Activated CD8-positive, alpha-beta memory T cell treated with anti-CD3 and anti-CD28 coated beads, Interleukin-2, amount 50 U/mL, for 1 hour (primary cell): ENCODE measurements around the gene FGF9.

Source experiments
- DNase-seq: peaks from one replicate; pipeline ENCODE4 v3.0.0-alpha.2; 2020; ENCODE audit errors: extremely low read depth

The FGF9 gene

GRCh38 chr13:21670883-21671619 lies at the start of gene FGF9:
FGF9 (plus strand) TSS chr13:21671073; CDS start chr13:21671913, 840 bp downstream.
- DNase-seq, result no peak

DNA sequence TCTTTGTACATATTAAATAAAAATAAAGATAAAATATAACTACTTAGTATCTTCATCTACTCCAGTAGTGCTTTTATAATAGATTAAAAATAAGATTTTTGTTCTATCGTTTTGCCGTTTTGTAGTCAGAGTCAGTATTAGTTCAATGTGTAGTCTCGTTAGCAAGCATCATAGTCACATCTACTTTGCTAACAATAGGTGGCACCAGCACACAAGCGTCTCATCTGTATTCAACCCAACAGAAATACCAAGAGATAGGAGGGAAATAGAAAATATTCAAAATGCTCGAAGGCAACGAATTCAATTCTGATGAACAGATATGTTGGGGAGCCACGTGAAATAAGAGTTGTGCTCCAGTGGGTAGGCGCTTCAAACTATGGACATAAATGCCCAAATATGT lies 45.5 kb upstream of the FGF9 start:
- no peak for DNase-seq

GRCh38 chr13:21632196-21632595 lies 38.7 kb upstream of the FGF9 start:
- DNase-seq, result no peak

DNA sequence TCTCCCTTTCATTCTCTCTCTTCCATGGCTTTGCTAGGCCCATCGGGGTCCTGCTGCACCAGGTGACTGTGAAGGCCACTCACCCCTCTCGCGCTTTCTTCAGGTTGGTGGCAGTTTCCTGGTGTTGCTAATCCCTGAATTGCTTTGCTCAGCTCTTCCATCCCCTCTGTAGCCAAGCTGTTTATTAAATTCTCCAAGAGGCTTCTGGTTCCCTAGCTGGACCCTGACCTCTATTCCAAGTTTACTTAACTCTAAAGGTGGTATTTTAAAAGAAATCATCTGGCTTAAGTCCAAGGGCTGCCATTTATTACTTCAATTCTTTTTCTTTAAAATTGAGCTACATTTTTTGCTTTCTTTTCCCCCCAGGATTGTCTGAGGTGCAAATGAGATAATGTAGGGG lies 34.2 kb upstream of the FGF9 start:
- no peak for DNase-seq

DNA sequence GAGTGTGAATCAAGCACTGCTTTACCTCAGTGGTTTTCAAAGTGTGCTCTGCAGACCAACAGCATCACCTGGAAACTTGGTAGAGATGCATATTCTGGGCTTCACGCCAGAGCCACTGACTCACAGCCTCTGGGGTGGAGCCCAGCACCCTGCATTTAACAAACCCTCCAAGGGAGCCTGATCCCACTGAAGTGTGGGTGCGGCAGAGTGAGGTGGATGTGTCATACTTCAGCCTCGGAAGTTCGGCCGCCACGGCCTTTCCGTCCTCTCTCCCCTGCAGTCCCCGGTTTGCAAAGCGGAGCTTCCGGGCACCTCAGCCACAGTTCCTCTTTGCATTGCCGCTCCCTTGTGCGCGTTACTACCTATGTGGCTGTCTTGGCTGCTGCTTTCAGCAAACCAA lies 33.6 kb upstream of the FGF9 start:
- no peak for DNase-seq

- no peak for DNase-seq
Measured at GRCh38 chr13:21638319-21639282, 32.3 kb upstream of the FGF9 start.

- DNase-seq, result no peak
Measured at GRCh38 chr13:21639561-21639960, 31.3 kb upstream of the FGF9 start.

- DNase-seq, result no peak
Measured at GRCh38 chr13:21641629-21642028, 29.2 kb upstream of the FGF9 start.

- no peak for DNase-seq
Measured at GRCh38 chr13:21657538-21657937, 13.3 kb upstream of the FGF9 start.

DNA sequence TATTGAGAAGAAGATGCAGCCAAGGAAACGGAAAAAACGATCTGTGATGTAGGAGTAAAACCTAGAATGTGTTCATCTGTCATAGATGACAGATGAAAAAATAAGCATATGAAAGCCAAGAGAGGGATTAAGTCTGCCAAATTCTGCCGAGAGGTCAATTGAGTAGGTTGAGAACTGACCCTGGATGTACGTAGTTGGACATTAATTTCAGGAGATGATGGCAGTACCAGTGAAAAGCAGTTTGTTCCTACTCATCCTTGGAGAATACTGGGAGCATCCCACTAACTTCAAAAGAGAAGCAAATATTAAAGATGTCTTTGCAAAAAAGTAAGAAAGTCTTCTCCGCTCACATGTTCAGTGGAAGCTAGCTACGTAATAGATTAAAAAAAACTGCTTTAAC lies 11.8 kb upstream of the FGF9 start:
- no peak for DNase-seq

DNA sequence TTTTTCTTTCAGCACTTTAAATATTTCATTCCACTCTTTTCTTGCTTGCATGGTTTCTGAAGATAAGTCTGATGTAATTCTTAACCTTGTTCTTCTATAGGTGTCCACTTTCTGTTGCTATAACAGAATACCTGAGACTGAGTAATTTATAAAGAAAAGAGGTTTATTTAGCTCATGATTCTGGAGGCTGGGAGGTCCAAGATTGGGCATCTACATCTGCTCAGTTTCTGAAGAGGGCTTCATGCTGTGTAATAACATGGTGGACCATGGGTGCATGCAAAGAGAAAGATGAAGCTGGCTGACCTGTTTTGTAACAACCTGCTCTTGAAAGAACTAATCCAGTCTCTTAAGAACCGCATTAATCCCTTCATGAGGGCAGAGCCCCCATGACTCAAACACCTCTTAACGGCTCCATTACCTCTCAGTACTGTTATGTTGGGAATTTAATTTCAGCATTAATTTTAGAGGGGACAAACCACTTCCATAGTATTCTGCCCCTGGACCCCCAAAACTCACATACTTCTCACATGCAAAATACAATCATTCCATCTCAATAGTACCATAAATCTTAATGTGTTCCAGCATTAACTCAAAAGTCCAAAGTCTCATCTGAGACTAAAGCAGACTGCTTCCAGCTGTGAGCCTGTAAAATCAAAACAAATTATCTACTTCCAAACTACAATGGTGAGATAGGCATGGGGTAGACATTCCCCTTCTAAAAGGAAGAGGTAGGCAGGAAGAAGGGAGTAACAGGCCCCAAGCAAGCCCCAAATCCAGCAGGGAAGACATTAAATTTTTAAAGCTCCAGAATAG lies 9.6 kb upstream of the FGF9 start:
- DNase-seq, result no peak

GRCh38 chr13:21663197-21663596 lies 7.7 kb upstream of the FGF9 start:
- DNase-seq, result no peak

GRCh38 chr13:21668732-21669275 lies 2.1 kb upstream of the FGF9 start:
- no peak for DNase-seq

GRCh38 chr13:21670006-21670882 lies 629 bp upstream of the FGF9 start:
- DNase-seq, result no peak

DNA sequence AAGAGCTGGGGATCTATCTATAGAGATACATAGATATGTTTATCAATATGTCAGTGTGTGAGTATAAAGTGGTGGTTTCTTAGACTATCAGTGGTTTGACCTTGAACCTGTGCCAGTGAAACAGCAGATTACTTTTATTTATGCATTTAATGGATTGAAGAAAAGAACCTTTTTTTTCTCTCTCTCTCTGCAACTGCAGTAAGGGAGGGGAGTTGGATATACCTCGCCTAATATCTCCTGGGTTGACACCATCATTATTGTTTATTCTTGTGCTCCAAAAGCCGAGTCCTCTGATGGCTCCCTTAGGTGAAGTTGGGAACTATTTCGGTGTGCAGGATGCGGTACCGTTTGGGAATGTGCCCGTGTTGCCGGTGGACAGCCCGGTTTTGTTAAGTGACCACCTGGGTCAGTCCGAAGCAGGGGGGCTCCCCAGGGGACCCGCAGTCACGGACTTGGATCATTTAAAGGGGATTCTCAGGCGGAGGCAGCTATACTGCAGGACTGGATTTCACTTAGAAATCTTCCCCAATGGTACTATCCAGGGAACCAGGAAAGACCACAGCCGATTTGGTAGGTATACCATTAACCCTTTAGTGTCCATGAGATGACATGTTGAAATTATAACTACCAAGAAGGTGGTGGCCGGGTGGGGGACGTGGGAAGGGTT lies 880 bp downstream of the FGF9 start:
- no peak for DNase-seq

DNA sequence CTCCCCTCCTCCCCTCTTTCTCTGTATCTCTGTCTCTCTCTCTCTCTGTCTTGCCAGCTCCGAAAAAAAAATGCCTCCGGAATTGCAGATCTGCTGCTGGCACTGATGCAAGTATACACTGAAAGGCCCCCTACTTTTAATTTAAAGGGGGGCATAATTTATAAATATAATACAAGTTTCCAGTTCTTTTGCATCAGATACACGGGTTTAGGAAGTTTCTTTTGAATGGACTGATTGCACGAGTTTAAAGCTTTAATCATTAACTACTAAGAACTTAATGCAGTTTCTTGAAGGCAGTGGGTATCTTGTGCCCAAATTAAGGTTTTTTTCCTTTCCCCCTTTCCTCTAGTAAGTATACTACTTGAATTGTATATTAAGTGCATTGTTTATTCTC lies 1.4 kb downstream of the FGF9 start:
- DNase-seq, result no peak

DNA sequence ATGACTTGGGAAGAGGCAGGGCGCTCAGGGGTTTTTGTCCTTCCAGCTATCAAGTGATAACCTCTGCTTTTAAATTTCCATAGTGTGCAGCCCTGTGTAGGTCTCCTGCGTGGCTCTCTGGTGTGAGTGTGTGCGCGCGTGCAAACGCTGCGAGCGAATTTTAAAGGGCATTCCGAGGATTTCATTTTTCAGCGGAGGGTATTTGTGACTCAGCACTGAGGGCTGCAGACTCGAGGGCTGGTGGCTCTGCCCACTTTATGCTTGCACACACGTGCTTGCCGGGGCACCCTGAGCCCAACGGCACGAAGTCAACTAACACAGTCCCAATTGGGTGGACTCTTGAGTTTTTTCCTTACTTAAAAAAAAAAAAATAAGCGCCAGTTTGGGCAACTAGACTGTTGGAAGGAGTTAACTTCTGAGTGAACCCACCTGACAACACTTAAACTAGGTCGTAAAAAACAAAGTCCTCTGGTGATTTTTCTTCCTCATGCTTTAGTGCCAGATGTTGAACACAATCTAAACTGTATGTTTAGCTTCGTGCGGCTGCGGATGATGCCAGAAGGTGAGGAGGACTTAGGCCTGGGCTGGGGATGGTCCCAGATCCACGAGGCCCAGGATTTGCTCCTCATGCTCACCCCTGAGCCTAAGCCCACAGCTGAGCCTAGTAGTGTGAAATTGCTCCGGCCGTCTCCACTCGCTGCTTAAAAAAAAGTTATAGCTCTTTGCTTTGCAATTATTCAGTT lies 2.1 kb downstream of the FGF9 start:
- no peak for DNase-seq

GRCh38 chr13:21673539-21673788 lies 2.6 kb downstream of the FGF9 start:
- DNase-seq, result no peak

DNA sequence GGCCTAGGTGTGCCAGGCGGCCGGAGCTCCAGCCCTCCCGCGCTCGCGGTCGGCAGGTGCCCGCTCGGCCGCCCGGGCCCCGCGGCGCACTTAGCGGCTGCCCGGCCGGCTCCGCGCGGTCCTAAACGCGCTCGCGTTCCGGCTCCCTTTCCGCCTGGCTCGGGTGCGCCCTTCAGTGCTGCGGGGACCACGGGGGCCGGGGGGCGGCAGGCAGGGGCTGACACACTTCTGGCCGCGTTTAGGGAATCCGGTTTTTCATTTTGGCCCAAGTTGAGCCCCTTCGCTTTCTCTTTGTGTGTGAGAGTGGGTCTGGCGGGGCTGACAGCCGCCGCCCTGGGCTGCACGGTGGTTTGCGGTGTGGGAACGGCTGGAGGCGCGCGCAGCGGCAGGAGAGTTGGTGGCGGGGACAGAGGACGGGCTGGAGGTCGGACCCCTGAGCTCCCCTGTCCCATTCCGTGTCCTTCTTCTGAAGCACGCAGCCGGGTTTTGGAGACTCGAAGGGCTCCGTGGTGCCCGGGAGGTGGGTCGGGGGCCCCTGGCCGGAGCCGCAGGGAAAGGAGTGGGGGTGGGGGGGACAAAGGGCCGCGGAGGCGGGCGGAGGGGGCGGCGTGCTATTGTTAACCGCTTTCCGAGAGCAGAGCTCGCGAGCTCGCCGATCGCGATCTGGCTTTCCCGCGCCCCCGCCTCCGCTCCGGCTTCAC lies 3.1 kb downstream of the FGF9 start:
- no peak for DNase-seq
